ENCODE measurements around the gene AGAP9.
"Not testable (repeated sequence)": the region's sequence is repeated elsewhere in the genome, so short reads cannot be mapped to it uniquely, and the experiment has no call there.

The AGAP9 gene

GRCh38 chr10:47456794-47457527, 66.5 kb downstream of the AGAP9 start:
- no peak for DNase-seq (ENCODE audit: low spot score)

GRCh38 chr10:47456079-47456785, 67.2 kb downstream of the AGAP9 start:
- DNase-seq (ENCODE audit: low spot score) = no peak

GRCh38 chr10:47455350-47456078, 67.9 kb downstream of the AGAP9 start:
- DNase-seq (ENCODE audit: low spot score) = not testable (repeated sequence)

- DNase-seq (ENCODE audit: low spot score) = no peak
Measured at GRCh38 chr10:47454780-47455058, 68.7 kb downstream of the AGAP9 start.

- no peak for DNase-seq (ENCODE audit: low spot score)
Measured at GRCh38 chr10:47454008-47454779, 69.2 kb downstream of the AGAP9 start.

GRCh38 chr10:47453141-47454007, 70.1 kb downstream of the AGAP9 start:
- DNase-seq (ENCODE audit: low spot score) = no peak

GRCh38 chr10:47452495-47453140, 70.8 kb downstream of the AGAP9 start:
- DNase-seq (ENCODE audit: low spot score) = no peak

- DNase-seq (ENCODE audit: low spot score) = no peak
Measured at GRCh38 chr10:47451998-47452494, 71.4 kb downstream of the AGAP9 start.
